Left renal cortex interstitium (tissue), 4 donors: Measurements from ENCODE around the gene RBPJ. TPM values are rescaled to one million over a fixed set of nuclear protein-coding genes. Genes with fewer than 3 reads are reported as not detected.

Experiments
- DNase-seq, 4 donors: peaks; one replicate each; pipeline ENCODE4 v3.0.0-alpha.2; 2013; ENCODE audit warnings: low read depth in 4 of 4, low spot score in 2 of 4, missing footprints in 1 of 4
- polyA plus RNA-seq, 4 donors: library from polyadenylated mRNA; unstranded; fragments of 120-200 nt; gene quantifications; one replicate each; pipeline ENCODE4 v1.2.1, GENCODE V29; 2013; ENCODE audit not compliant: insufficient read length in 4 of 4

Gene RBPJ
- polyA plus RNA-seq, 4 donors = 71.6 to 86.1 (median 77.2) TPM

DNA sequence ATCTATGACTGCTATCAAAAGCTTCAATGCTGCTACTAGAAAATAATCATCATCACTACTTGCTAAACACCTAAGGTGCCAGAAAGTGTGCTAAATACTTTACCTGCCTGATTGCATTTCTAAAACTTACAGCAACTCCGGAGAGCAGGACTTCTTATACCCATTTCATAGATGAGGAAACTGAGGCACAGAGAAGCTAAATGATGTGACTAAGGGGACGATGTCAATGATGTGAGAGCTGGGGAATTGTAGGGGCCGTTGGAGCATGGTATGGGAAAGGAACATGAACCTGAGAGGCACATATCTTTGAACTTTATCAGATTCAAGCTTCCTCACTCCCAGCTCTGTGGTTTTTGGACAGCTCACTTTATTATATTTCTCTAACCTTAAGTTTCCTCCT is 130.8 kb downstream of the RBPJ start:
- DNase-seq = no peak

DNA sequence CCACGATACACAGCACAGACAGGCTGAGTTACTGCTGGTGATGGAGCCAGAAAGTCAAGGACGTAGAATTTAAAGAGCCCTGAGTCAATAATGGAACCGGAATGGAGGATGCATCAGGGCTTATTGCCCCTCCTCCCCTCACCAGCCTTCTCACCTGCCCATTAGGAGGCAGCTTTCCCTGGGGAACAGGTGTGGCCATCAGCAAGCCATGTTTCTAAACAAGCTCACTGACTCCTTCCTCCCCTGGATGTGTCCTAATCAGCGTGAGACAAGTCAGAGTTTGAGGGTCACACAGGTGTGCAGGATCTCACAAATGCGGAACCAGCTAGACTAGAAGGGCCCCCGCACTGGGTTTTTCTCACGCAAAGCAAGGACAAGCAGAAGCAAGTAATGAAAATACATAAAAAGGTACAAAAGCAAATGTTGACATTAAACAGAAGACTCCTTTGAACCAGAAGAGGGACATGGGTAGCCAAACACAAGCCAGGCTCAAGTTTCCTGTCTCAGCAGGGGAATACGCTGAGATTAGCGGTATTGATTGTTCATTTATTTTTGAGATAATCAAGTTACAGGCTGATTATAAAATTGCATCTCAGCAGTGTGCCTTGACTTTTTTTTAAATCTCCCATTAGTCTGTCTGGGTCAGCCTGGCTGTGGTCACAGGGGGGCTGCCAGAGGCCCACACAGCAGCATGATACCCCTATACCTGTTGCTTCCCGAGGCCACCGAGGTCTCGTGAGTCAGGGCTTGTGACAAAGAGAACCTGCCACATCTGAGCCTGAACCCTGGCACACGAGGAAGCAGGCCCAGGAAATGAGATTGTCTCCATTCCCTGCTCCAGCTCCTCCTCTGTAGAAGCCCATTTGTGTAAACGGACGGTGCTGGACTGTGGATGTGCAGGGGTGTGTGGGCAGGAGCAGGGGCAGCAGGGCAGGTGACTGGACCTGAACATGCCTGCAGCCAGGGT is 132.0 kb downstream of the RBPJ start:
- no peak for DNase-seq

DNA sequence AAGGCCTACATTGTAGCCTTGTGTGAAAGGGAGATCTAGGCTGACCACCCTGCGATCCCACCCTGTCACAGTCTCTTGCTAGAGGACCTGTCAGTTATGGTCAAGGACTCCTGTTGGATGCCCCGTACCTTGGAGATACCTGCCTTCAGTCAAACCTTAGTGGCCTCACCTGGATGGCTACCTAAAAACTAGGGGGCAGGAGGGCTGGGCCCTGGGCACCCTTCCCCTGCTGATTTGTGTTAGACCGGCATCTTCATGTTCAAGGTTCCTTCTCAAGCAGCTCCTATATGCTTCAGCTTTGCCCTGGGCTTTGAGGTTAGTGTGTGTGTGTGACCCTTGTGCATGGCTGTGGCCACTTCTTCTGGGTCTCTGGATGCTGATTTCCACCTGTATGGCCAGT is 134.1 kb downstream of the RBPJ start:
- DNase-seq = no peak

DNA sequence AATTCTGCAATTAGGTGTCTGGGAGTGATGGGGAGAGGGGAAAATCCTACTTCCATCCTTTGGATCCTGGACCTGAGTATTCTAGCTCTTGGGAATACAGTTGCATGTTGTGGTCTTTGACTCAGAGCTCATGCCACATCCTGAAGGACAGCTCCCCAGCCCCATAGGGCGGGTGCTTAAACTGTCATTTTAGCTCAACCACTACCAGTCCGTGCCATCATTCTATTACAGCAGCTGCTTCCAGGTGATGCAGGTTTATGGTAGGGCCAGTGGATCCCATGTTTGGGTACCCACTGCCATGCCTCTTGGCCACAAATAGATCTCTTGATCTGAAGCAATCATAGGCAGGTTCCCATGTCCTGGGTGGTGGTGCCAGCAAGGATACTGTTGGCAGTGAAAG is 134.8 kb downstream of the RBPJ start:
- no peak for DNase-seq

DNA sequence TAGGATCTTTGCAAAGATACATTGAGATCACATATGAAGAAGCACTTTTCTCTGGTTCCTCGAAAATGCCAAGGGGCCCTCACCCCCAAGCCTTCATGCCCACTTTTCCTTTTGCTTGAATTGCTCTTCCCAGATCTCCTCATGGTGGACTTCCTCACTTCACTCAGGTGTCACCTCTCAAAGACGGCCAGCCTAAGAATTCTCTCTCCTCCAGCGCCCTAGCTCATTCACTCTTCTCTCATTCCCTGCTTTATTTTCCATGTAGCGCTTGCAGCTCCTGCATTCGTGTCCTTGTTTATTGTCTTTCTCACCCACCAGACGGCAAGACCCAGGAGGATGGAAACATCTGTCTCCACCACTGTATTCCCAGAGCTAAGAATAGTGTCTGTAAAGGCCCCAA is 136.6 kb downstream of the RBPJ start:
- DNase-seq = no peak

DNA sequence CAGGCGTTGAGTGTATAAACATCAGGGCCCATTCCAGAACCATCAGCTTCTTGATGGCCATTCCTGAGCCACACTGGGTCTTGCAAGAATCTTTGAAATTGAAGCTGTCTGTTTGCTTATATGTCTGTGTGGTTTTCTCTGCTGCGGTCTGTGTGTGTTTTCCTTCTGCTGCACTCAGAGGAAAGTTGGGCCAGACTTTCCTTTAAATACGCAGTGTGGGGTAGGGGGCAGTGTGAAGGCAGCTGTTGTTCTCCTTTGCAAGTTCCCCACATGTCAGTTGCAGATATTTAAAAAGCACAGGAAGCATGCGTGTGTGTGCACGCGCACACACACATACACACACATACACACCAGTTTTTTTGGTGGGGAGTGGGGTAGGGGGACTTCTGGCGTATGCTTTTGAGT is 137.3 kb downstream of the RBPJ start:
- DNase-seq = no peak

DNA sequence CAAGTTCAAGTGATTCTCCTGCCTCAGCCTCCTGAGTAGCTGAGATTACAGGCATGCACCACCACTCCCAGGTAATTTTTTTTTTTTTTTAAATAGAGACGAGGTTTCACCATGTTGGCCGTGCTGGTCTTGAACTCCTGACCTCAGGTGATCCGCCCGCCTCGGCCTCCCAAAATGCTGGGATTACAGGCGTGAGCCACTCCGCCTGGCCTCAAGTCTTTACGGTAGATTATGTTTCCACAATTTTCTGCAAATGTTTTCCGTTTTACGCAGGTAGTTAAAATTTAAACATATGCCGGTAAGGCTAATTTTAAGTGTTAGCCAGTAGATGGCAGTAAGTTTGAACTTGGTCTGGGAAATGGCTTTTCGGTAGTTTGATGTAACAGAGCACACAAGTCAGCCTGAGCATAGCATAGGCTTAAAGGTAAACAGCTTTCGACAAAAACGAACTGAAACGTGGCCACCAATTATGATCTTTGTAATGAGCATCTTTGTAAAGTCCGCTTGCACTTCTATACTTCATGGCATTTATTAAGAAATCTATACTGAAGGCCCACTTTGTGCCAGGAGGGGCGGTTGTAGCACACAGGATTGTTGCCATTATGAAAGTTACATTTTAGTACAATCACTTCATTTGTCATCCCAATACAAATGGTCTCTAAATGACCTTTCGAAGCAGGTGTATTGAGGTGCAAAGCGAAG is 138.4 kb downstream of the RBPJ start:
- DNase-seq = no peak

DNA sequence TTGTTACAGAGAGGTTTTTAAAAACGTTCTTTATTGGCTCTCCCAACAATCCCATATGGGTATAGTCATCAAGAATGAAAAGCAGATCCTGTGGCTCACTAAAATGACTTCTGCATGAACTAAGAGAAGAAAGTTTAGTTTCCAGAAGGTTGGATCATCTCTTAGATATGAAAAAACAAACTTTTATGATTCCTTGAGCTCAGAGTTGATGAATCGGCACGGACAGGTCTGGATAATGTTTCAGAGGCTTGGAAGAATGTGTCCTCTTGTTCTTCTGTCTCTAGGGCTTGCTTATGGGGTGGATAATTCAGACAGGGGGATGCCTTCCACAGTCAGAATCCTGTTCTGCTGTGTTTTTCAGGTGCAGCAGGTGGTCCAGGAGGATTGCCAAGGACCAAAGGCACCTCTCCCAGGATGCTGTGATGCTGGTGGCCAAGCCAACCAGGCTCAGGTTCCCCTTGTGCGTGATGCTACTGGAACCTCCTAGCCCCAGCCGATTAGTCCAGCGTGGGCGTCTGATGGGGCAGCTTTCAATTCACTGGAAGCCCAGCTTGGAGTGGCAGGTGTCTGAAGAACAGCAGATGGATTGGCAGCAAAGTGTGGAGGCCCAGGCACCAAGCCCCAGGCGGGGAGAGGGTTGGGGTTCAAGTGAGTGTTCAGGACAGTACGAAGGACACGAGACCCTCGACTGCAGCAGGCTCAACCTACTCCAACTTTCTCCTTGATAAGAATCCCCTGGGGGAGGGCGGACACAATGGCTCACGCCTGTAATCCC is 139.1 kb downstream of the RBPJ start:
- no peak for DNase-seq

DNA sequence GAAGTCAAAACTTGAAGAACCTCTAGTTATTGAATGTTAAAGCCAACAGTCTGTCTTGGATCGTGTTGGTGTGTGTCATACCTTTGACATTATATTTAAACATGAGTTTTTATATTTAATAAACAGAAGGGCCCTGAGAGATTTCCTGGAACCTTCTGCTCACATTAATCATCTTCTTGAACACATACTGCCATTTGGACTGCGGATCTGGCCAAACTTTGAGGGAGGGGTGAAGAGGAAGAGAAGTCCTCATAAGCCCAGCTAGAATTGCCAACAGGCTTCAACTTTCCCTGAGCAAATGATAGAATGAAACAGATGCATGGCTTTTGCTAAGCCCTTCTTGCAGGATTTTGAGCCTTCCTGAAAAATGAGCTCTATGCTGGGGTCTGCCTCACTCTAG is 142.1 kb downstream of the RBPJ start:
- no peak for DNase-seq

DNA sequence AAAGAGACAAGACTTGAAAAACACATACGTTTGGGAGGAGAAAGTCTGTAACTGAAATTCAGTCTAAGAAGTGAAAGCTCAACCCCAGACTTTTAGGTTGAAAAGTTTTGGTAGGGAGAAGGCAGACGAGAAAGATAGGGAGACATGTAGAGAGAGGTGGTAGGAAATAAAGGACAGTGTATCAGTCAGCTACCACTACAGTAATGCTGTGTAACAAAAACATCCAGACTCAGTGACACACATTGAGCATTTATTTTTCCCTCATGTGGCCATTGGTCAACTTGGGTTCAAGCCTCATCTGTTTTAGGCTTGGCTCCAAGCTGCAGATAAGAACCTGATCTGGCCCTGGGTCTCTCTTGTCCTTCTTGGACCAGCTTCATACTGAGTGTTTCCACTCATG is 142.6 kb downstream of the RBPJ start:
- DNase-seq = no peak

DNA sequence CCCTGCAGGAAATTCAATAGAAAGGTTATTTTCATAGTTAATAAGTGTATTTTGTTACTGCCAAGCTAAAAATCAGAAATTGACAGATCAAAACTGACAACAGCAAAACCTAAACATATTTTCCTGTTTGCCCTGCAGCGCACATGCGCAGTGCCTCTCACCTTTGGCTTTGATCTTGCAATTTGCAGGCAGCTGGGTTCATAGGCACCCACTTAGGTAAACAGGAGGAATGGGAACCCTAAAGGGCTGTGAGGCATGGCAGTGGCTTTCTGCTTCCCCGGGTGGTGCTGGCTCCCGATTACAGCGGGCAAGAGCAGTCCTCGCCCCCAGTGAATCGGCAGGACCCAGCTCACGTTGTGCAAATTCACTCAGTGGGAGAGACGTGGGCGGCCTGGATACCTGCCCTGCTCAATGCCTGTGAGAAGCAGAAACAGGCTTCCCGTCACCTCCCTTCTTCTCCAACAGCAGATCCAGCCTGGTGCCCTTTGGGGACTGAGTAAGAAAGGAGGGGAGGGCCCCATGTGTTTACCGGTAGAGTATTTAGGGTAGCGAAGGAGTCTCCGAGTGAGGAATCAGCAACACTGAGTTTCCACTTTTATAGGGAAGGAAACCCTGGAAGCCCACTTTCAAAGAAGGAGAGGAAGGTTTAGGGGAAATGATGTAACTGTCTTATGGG is 143.7 kb downstream of the RBPJ start:
- no peak for DNase-seq

DNA sequence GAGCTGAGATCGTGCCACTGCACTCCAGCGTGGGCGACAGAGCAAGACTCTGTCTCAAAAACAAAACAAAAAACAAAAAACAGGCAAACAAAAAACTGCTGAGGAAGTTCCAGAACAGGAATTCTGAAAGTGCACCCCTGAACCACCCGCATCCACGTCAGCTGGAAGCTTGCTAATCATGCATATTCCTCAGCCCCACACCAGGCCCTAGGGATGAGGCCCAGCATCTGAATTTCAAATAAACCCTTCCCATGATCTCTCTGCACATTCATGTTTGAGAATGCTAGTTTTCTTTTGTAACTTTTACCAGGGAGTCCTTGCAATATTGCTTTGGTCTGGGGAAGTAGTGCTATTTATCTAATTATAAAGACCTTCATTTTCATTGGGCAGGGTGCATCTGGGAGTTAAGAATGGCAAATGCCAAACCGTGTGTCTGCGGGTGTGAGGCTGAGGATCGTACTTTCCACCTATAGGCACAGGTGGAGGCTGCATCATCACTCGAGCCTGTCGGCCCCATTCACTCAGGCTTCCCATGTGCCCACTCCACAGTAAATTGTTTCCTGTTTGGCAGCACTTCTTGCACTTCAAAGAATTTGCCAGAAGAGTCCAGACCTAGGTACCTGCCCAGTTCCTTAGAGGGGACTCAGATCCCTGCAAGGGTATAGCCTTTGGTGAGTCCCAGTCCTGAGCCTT is 145.9 kb downstream of the RBPJ start:
- no peak for DNase-seq

DNA sequence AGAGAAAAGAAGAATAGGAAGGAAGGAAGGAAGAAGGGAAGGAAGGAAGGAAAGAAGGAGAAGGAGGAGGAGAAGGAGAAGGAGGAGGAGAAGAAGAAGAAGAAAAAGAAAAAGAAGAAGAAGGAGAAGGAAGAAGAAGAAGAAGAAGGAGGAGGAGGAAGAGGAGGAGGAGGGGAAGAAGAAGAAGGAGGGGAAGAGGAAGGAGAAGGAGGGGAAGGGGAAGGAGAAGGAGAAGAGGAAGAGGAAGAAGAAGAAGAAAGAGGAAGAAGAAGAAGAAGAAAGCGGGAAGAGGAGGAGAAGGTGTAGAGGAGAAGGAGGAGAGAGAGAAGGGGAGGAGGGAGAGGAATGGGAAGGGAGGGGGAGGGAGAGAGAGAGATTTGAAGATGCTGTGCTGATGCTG is 146.9 kb downstream of the RBPJ start:
- no peak for DNase-seq

DNA sequence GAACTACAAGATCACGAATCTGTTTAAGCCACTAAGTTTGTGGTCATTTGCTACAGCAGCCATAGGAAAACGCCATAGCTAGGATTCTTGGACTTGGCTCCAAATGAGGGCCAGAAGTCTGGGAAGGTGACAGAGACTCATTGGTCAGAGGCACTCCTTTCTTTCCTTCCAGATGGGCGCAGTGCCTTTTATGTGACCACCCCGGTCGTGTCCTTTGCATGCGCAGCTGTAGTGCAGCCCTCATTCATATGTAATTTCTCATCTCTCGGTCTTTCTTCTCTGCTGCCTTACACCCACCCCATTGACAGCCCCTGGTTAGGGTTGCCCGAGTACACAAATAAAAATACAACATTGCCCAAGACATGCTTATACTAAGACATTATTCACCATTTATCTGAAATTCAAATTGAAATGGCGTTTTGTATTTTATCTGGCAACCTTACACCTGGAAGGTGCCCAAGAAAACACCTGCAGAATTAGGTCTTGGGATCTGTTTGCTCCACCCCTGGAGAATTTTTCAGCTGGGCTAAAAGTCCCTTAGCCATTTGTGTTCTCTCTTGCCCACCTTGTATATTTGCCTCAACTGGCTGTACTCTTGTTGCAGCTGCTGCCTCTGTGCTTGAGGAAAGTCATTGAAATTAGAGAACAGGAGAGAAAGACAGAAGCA is 147.6 kb downstream of the RBPJ start:
- DNase-seq = no peak

DNA sequence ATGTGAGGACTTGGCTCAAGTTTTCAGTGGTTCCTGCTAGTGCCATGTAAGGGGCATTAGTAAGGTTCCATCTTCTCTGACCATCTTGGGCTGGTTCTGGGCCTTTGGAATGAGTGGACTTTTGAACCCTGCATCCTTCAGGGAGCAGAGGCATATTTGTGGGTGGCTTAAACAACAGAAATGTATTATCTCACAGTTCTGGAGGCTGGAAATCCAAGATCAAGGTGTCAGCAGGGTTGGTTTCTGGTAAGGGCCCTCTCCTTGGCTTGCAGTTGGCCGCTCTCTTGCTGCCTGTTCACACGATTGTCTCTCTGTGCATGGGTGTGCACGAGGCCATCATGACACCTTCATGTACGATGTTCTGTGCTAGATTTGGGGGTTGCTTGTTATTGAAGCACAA is 148.2 kb downstream of the RBPJ start:
- DNase-seq = no peak

DNA sequence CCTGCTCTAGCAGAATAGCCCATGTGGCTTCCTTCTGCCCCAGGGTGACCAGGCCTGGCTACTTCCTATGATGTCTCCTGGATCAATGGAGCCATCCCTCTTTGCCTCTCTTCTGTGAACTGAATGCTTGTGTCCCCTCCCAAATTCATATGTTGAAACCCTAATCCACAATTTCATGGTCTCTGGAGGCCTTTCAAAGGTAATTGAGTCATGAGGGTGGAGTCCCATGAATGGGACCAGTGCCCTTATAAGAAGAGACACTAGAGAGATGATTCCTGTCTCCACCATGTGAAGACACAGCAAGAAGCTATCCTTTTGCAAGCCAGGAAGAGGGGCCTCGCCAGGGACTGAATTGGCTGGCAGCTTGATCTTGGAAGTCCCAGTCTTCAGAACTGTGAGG is 151.1 kb downstream of the RBPJ start:
- no peak for DNase-seq

DNA sequence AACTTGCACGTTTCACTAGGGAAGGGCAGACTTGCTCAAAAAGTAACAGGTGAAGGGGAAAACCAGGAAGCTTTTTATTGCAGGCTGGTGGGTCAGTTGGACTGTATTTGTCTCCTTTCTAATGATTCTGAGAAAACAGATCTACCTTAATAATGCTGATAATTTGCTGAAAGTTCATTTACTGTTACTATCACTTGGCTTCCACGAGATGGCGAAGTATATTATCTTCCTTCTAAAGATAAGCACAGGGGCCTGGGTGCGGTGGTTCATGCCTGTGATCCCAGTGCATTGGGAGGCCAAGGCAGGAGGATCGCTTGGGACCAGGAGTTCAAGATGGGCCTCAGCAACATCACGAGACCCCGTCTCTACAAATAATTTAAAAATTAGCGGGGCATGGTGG is 153.1 kb downstream of the RBPJ start:
- no peak for DNase-seq

DNA sequence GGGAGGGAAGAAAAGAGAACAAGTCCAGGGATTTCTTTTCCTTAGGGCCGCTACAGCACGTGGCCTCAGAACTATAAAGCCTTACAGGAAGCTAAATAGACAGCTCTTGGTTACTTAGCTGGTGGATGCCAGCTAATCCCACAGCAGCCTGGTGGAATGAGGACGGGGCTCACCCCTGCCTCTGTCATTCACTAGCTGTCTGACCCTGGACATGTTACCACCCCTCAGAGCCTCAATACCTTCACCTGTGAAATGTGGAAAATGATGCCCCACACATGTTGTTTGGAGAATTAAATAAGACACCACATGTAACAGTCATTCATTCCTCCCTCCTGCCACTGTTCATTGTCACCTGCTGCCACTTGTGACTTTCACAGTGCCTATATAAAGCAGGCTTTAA is 153.7 kb downstream of the RBPJ start:
- no peak for DNase-seq

DNA sequence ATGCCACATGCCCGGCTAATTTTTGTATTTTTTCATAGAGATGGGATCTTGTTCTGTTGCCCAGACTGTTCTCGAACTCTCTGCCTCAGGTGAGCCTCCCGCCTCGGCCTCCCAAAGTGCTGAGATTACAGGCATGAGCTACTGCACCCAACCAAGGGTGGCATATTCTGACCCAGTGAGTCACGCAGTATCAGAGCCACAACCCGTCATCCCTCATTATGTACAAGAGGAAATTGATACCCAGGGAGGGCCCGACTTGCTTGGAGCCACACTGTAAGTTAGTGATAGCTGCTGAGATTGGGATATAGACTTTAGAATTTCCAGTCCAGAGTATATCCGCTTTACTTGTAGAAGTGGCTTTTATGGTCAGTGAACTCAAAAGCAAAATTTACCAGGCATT is 154.9 kb downstream of the RBPJ start:
- no peak for DNase-seq

DNA sequence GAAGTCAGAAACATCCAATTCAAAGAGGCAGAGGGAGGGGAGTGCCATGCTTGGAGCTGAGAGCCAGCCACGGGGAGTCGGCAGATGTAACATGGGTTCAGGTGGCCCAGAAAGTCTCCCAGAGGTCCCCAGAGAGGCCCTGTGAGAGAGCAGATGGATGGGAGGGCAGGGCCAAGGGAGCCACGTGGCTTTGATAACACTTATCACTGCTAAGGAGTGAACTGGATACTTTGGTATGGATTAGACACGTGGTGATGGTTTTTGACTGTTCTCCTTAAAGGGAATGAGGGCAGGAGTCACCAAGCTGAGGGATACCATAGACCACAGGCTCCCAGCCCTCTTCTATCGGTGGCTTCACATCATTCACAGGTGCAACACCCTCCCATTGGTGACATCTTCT is 155.7 kb downstream of the RBPJ start:
- DNase-seq = no peak
